Prostate gland (tissue), 2 donors: ENCODE results near the gene SUPT6H.

Experiments used
- POLR2A ChIP-seq: fragments of 450-650 bp; IDR thresholded peaks from one replicate; pipeline ENCODE4 v1.6.1; 2016; ENCODE audit warnings: antibody characterized with exemption, mild to moderate bottlenecking
- TF ChIP-seq, protein P1 (sequence below), 4 experiments: fragments of 200-600 bp in 2 of 4; fragments of 450-650 bp in 2 of 4; sonication (generic) in 2 of 4; IDR thresholded peaks; 1 replicate in 3 of 4; 2 replicates in 1 of 4; pipeline ENCODE4 v1.5.1; 2016 to 2019; ENCODE audit warnings: antibody characterized with exemption in 4 of 4, mild to moderate bottlenecking in 2 of 4, moderate library complexity in 2 of 4

DNA sequence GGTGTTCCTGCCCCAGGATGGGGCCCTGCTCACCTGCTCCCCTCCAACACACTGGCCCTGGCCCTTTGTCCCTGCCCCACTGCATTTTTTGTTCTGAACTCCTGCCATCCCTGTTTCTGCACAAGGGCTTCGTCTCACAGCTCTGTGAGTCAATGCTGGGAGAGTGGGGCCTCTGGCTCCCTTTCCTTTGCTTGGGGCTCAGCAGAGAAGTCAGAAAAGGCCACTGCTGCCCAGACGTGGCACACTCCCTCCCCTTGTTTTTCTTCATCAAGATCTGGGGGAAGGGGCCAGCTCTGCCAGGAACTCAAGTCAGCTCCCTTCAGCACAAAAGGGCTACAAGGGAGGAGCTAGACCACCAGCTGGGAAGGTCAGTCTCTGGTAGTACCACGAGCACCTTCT lies 40.7 kb downstream of the SUPT6H start:
- TF ChIP-seq, protein P1, sequence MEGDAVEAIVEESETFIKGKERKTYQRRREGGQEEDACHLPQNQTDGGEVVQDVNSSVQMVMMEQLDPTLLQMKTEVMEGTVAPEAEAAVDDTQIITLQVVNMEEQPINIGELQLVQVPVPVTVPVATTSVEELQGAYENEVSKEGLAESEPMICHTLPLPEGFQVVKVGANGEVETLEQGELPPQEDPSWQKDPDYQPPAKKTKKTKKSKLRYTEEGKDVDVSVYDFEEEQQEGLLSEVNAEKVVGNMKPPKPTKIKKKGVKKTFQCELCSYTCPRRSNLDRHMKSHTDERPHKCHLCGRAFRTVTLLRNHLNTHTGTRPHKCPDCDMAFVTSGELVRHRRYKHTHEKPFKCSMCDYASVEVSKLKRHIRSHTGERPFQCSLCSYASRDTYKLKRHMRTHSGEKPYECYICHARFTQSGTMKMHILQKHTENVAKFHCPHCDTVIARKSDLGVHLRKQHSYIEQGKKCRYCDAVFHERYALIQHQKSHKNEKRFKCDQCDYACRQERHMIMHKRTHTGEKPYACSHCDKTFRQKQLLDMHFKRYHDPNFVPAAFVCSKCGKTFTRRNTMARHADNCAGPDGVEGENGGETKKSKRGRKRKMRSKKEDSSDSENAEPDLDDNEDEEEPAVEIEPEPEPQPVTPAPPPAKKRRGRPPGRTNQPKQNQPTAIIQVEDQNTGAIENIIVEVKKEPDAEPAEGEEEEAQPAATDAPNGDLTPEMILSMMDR (IDR thresholded peaks at IDR 0.05): no peak
- TF ChIP-seq POLR2A: no peak
